Esophagus mucosa (tissue), 1 donor: ENCODE measurements around the gene COX5B. TPM values are rescaled to one million over a fixed set of nuclear protein-coding genes. Genes with fewer than 3 reads are reported as not detected.
A peak's percentile ranks its signal among the peaks of the same experiment; 100 is the strongest.
"Not testable (repeated sequence)": the region's sequence is repeated elsewhere in the genome, so short reads cannot be mapped to it uniquely, and the experiment has no call there.

Source experiments
- ATAC-seq: fragments of 200-7000 bp; cut with Tn5 transposase; one replicate; pipeline ENCODE4 v1.9.1; 2020
- total RNA-seq: library from RNA; stranded (reverse); gene quantifications from one replicate; pipeline ENCODE4 v1.2.4, GENCODE V29; 2023
- donor health status: DM: yes; HTN: yes; CAD: no.

Gene COX5B
- total RNA-seq, 1 donor from 2014 or later, result 302 TPM

DNA sequence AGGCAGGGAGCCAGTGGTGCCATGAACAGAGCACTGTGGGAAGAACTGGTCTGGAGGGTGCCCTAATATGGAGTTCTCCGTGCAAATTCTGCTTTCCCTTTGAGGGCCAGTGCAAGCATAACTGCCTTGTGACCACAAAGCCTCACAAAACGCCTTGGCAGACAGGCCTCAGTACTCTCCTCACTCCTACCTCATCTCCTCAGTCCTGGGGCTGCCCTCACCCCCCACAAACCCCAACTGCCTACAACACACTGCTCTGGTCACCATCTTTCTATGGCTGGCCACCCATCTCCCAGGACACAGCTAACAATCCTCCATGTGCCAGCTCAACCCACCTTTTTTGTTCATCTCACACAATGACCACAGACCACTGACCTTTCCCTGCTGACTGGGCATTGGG lies 8.9 kb downstream of the COX5B start:
- ATAC-seq, result no peak

DNA sequence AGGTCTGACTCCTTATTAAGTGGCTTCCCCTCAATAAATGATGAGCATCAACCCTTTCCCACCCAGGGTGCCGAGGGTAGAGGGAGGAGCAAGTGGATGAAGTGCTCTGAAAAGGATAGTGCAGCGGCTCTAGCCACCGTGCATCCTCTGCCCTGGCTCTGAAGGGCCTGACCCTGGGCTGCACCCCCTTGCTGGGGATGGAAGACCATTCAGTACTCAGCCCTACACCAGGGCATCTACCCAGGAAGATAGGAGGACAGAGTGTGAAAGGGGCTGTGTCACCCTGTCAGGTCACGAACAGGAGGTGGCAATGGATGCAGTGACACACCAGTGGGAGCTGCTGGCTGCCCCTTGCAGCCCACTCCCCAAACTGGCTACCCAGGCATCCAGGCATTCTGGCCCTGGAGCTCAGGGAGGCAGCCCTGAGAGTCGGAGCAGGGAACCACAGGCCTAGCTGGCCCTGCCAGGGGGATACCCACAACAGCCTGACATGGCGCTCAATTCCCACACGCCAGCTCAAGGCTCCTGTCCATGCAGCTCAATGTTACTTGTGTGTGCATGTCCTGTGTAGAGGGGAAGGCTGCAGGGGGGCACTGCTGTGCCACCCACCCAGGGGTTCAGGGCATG lies 10.4 kb downstream of the COX5B start:
- ATAC-seq, result no peak

DNA sequence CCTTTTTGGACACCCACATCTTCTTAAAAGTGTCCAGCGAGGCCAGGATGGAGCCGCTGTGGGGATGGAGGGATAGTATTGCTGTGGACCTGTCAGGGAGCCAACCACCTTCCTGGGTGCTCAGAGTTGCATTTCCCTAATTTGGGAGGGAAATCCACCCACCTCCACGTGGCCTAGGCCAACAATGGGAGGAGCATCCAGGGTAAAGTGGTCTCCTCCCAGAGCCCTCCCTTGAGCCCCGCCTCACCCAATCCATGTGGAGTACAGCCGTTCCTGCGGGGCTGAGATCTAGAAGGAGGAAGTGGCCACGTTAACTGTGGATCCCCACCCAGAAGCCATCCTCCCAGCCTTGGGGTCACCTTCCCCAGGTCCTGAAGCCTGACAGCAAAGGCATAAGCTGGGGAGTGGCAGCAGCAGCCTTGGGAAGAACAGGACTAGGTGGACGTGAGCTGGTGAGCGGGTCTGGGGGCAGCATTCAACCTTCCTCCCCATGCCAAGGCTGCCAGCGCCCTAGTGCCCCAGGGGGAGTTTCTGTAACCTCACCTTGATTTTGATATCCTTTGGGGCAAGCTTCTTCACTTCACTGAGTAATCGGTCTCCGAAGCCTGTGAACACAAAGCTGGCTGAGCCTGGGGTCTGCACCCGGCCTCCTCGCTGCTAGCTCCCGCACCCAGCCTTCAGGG lies 11.2 kb downstream of the COX5B start:
- ATAC-seq, result no peak

DNA sequence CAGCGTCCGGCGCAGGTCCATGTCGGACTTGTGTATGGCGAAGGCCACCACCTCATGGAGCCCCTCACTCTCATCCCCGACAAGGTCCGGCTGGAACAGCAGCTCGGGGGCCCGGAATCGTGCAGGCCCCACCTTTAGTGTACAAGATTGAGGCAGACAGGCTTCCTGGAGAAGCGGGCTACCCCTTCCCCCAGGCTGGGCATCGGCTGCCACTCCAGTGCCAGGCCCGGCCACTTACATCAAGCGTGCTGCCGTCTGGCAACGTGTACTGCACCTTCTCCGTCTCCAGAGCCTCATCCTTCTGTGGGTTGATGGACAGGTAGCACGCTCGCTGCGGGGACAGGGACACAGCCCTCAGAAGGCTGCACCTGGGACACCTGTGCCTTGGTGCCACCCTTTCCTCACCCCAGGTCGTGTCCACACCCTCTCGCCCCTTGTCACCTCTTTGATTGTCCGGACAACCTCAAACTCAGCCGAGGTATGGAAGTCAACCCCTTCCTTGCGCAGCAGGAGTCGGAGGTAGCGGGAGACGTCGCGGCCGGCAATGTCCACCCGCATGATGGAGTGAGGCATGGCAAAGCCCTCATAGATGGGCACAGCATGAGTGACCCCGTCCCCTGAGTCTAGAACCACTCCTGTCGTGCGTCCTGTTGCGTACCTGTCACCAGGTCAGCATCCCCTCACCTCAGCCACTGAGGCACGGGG lies 12.3 kb downstream of the COX5B start:
- ATAC-seq, result no peak

DNA sequence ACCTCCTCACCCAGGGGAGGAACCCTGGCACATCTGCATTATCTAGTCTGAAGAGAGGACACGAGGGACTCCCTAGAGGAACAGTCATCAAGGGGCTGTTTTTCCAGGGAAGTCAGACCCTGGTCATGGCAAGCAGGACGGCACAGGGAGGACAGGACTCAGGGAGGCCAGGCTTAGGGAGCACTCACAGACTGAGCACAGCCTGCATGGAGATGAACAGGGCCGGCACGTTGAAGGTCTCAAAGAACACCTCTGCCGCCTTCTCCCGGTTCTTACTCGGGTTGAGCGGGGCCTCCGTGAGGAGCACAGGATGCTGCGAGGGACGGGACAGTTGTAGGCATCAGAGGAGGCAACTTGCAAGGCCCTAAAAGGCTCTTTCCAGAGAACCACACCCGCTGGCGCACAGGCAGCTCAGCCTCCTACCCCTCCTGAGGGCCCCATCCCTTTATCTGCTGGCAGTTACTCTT lies 12.9 kb downstream of the COX5B start:
- no peak for ATAC-seq

DNA sequence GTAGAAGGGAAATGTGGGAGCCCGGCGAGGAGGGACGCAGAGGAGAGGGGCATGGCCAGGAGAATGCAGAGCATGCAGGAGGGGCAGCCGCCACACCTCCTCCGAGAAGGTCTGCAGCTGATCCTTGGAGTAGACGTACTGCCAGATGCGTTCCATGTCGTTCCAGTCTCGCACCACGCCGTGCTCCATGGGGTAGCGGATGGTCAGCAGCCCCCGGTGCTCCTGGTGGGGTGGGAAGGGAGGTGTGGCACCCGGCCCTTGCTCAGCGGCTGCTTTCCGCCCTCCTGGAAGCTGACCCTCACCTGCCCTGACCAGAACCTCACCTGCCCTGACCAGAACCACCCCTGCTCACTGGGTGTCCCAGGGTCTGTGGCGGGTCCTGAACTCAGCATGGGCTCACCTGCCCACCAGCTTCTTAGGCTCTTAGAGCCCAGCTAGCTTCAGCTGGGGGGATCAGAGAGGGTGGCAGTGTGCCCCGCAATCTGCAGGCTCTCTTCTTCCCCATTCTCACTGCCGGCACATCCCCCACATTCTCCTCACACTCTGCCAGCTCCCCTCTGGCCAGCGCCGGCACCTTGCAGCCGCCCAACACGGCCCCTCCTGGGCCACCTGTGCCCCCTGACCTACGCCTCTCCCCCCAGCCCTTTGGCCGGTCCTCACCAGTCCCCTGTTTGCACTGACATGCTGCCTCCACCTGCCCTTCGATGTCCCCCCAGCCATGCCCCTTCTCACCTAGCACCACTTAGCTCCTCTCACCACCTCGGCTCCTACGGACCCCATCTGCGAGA lies 13.6 kb downstream of the COX5B start:
- ATAC-seq, result no peak

DNA sequence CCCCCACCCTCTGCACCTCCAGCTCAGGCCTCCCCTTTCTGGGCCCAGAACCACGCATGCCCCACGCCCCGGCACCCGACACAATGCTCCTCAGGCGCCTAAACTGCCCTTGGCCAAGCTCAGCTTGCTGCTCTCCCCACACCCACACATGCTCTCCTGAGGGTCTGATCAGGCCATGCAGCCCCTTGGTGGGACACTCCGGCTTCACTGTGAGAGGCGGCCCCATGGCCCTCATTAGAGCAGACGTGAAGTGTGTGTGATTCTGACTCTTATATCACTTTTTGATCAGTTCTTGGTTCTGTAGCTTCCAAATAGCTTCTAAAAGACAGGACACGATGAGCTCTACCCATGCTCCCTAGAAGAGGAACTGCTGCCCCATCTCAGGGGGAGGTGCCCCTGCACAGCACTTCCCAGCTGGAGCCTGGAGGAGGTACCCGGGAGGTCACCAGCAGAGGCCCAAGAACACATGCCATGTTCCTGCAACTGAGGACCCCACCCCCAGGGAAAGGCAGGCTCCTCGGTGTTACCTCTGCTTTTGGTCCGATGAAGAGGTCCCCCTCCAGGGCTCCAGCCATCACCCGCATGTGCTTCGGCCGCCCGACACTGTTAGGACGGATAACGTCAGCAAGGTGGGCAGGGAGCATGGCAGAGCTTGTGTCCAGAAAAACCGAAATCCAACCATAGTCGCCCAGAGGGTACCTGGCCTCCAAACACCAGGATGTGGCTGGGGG lies 14.3 kb downstream of the COX5B start:
- no peak for ATAC-seq

DNA sequence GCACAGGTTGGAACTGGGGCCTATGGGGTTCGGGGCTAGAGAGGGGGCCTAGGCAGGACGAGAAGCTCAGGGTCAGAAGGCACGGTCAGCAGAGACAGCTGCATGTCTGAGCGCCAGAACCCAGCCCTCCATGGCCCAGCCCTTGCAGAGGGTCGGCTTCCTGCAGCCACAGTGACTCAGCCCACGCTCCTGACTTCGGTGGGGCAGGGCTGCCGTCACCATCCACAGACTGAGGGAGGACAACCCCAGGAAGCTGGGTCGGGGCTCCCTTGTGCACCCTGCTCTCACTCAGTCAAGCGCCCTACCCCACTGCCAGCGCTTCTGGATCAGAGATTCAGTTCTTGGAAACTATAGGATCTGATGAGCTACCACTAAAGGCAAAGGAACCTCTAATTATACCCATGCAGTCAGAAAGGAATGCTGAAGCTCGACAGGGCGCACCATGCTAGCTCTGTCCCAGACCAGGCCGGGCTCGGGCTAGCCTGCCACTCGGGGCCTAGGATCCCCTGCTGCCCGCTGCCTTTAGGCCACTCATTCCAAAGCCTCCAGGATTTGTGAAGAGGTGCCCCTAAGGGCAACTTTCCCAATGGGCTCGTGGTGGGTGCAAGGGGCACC lies 15.0 kb downstream of the COX5B start:
- ATAC-seq, result no peak

DNA sequence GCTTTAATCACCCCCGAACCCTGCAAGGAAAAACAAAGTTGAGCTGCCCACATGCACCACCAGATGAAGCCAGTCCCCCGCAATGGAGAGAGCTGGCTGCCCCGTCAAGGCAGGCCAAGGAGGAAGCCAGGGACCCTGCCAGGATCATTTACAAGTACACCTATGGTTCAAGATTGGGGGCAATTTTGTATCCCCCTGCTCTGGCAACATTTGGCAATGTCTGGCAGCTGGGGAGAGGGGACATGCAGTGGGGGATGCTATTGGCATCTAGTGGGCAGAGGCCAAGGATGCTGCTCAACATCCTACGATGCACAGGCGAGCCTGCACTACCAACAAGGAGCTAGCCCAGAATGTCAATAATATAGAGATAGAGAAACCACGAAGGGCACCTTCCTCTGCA lies 16.1 kb downstream of the COX5B start:
- no peak for ATAC-seq

DNA sequence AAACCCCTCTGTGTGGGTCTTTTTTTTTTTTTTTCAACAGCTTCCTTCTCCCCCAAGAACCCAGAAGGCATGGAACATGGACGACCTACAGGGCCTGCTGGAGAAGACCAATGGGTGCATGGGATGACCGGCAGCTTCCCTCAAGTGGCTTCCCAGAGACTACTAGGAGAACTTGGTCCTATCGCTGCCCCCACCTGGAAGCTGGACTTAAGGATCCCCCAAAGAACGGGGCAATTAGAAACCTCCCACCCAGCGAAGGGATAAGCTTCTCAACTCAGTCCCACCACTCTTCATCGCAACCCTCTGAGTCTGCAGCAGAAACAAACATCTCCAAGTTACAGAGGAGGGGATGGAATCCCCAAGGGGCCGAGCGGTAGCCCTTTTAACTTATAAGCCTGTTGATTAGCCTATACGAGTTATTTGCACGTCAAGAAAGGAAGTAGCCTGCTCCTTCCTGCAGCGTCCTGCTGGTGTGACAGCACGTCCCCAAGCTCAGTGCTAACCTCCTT lies 16.6 kb downstream of the COX5B start:
- ATAC-seq, result no peak

DNA sequence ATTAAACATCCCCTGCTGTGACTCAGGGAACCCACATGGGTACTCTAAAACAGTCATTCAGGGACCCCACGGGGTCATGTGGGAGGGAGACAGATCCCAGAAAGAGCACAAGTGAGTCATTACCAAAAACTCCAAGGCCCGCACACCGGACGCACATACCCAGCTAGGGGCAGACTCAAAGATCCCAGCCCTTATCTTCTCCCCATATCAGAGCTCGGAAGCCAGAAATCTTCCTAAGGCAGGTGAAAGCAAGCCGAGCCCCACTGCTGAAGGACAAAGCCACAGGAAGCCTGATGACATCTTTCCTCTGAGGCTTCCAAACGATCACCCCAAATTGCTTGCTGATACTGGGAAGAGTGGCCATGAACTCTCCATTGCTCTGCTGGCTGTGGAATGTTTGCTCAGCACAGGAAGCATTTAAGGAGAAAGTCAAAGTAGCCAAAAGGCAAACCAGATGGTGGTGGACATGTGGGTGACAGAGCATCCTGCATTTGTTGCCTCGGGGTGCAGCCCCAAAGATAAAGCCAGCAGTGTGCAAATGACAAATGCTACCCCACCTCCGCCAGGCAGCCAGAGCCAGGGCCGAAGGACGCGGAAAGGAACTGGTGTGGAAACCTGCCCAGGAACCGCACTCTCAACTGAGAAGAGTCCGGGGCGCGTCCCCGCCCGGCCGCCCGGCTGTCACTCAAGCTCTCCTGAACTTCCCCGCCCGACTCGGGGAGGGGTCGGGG lies 17.2 kb downstream of the COX5B start:
- peak; percentile 52 for ATAC-seq

DNA sequence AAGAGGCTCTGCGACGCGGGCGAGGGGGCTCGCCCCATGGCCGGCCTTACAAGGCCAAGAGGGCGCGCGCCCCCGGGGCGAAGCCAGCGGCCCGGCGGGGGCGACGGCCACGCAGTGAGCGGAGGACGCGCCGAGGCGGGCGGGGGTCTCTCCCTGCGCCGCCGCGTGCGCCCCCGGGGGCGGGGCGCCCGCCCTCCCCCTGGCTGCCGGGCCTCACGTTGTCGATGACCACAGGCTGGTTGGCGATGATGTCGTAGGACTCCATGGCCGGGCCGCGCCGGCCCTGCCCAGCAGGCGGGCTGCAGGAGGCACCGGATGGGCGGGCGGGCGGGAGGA lies 17.7 kb downstream of the COX5B start:
- ATAC-seq, result no peak

DNA sequence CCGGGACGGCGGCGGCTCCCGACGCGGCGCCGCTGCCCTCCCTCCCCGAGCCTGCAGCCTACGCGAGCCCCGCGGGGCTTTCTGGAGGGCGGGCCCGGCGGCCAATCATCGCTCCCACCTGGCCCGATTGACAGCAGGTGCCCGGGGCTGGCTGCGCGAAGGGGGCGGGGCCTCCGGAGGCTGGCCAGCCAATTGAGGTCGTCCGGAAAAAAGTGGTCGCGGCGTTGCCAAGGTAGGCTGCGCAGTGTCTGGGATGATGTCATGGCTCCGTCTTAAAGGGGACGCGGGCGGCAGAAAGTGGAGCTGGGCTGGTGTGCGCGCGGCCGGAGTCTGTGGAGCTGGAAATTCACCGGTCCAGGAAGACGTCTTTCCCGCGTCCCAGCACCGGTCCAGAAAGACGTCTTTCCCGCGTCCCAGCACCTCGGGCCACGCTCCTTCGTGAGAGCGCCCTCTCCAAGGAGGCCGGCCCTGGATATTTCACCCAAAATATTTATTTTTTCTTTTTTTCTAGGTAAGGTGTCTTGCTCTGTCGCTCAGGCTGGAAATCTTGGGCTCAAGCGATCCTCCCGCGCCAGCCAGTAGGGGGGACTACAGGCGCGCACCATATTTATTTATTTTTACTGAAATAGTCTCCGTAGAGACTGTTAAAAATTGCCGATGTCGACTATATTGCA lies 18.2 kb downstream of the COX5B start, which contains the start of gene ACTR1B:
ACTR1B (minus strand) TSS at position 83 of the 674 bp plus-strand sequence. CDS start 154 bp downstream, outside the sequence.
- ATAC-seq, result peak; percentile 97

DNA sequence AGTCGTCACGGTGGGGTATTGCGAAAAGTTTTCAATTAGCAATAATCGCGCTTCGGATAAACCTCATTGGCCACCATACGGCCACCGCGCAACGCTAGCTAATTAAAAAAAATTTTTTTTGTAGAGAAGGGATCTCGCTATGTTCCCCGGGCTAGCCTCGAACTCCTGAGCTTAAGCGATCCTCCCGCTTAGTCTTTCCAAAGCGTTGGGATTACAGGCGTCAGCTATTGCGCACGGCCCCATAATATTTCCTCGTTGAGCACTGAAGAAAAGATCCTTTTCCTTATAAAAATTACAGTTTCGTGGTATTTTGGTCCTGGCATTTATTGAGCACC lies 18.7 kb downstream of the COX5B start:
- ATAC-seq, result no peak

DNA sequence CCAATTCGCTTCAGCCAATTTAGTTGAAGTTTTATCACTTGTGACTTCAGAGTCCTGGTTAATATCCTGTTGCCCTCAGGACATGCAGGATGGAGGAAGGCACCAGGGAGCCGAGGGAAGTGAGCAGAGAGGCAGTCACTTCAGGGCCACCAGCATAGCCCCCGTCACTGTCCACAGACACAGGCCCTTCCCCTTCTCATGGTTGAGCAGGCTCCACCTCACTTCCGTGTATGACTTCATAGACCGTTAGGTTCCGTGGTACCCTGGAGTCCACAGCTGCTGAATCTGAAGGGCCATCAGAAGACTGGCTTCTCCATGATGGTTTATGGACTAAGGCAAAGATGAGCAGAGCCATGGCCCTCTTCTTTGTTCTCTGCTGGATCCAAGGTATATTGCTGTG lies 23.6 kb downstream of the COX5B start, which contains the start of gene C2orf92:
C2orf92 (plus strand) TSS at position 266 of the 400 bp plus-strand sequence; CDS start at position 342, 76 bp downstream.
- ATAC-seq, result peak; percentile 13

DNA sequence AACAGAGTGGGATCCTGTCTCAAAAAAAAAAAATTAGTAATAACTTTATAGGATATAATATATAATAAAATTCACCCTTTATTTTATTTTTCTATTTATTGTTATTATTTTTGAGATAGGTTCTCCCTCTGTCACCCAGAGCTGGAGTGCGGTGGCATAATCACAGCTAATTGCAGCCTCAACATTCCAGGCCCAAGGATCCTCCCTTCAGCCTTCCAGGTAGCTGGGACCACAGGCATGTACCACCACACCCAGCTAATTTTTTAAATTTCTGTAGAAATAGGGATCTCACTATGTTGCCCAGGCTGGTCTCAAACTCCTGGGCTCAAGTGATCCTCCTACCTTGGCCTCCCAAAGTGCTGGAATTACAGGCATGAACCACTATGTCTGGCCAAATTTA lies 24.6 kb downstream of the COX5B start:
- no peak for ATAC-seq

DNA sequence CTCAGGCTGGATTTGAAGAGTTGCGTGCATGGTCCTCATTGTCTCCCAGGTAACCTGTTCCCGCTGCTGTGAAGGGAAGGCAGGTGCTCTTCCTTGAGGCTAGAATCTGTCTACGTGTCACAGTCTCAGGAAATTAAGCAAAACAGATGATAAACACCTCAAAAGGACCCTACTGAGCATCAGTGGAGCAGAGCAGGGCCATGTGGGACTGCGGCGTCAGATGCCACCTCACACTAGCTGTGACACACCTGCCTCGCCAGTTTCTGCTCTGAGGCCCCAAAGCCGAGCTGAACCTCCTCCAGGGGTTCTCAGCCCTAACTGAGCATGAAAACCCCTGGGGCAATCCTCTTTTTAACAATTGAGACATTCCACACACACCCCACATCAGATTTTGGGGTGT lies 25.7 kb downstream of the COX5B start:
- no peak for ATAC-seq

DNA sequence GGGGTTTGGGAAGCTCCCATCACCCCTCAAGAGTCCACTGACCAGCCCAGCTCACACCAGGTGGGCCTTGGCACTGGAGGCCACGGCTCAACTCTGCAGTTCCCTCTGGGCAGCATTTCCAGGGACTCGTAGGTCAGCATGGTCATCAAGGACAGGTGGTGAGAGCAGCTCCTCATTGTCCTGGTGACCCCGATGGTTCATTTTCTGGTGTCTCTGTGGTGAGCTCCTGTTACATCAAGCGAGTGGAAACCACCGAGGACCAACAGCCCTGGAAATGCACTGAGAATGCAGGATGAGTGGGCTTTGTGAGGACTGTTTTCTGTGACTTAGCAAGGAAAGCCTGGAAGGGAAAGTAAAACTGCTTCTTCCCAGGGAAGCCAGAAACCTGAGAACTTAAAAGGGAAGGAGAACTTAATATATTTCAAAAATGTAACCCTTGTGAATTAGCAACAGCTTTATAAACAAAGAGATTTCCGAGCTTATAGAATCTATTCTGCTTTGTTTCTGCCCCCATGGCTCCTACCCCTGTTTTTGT lies 26.8 kb downstream of the COX5B start:
- not testable (repeated sequence) for ATAC-seq

DNA sequence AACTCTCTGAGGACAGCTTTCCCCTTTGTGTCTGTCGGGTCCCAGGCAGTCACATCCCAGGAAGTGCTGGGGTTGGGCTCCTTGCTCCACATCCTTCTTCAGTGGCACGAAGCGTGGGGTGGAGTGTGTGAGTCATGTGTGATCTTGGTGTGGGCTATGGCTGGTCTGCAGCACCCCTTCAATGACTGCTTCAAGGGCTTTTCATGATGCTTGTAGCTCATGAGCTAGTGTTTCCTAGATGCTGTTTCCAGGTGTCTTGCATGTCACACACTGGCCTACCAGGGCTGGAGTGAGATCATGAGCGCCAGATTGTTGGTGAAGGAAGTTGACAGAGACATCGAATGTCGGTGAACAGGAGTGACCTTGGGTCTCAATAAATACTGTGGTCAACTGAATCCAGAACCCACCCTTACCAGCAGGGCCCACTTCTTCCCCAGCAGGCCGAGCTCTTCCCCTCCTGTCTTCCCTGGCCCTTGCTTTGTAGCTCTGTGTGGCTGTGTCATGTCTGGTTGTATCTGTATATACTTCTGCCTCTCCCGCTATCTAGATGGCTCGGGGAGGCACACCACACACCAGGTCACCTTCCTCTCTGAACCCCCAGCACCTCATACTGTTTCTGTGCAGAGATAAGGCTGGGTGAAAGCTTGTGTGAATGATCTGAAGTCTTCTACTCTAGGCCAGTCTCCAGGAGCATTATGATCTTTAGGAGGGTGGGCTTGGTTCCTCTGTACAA lies 27.5 kb downstream of the COX5B start:
- ATAC-seq, result no peak
